Hematopoietic multipotent progenitor cell treated with erythropoietin and hydrocortisone succinate and interleukin-3 and kit ligand, for 4 days (in vitro differentiated cells): ENCODE data around the gene HUWE1.
"Not testable (repeated sequence)": the region's sequence is repeated elsewhere in the genome, so short reads cannot be mapped to it uniquely, and the experiment has no call there.

Experiments
- DNase-seq: peaks from one replicate; pipeline ENCODE4 v3.0.0-alpha.2; 2015

Gene HUWE1, protein sequence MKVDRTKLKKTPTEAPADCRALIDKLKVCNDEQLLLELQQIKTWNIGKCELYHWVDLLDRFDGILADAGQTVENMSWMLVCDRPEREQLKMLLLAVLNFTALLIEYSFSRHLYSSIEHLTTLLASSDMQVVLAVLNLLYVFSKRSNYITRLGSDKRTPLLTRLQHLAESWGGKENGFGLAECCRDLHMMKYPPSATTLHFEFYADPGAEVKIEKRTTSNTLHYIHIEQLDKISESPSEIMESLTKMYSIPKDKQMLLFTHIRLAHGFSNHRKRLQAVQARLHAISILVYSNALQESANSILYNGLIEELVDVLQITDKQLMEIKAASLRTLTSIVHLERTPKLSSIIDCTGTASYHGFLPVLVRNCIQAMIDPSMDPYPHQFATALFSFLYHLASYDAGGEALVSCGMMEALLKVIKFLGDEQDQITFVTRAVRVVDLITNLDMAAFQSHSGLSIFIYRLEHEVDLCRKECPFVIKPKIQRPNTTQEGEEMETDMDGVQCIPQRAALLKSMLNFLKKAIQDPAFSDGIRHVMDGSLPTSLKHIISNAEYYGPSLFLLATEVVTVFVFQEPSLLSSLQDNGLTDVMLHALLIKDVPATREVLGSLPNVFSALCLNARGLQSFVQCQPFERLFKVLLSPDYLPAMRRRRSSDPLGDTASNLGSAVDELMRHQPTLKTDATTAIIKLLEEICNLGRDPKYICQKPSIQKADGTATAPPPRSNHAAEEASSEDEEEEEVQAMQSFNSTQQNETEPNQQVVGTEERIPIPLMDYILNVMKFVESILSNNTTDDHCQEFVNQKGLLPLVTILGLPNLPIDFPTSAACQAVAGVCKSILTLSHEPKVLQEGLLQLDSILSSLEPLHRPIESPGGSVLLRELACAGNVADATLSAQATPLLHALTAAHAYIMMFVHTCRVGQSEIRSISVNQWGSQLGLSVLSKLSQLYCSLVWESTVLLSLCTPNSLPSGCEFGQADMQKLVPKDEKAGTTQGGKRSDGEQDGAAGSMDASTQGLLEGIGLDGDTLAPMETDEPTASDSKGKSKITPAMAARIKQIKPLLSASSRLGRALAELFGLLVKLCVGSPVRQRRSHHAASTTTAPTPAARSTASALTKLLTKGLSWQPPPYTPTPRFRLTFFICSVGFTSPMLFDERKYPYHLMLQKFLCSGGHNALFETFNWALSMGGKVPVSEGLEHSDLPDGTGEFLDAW (N-terminal part only)

DNA sequence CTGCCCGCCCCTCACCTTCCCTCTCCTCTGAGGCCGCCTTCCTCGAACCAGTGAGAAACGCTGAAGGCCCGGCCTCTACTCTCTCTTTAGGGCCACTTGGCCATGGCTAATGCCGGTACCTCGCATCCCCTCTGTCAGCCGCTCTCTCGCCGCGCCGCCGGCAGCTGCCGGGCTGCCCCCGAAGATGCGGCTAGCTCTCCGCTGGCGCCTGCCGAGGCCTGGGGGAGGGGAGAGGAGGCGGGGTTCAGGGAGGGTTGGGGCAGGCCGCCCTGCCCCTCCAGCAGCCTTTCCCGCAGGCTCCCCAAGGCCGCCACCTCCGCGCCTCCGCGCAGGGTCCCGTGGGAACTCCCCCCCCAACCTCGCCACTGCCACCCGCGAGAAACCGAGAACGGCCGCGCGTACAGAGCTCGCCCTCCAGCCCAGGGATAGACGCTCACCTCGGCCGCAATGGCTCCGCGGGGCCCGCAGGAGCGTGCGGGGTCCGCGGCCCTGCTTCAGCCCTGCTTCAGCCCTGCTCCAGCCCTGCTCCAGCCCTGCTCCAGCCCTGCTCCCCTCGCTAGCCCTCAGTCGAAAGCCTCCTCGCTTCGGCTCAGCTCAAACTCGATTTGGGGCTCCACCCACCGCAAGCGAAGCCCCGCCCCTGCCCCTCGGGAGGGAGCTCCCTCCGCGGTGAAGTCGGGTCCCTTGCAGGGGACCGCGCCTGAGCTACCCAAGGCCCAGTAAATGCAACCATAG lies at the start of gene HUWE1:
Gene HUWE1, minus strand, starts transcription at position 569 of the 735 bp plus-strand sequence. CDS start 32,612 bp downstream, outside the sequence.
- DNase-seq = peak; percentile 91

DNA sequence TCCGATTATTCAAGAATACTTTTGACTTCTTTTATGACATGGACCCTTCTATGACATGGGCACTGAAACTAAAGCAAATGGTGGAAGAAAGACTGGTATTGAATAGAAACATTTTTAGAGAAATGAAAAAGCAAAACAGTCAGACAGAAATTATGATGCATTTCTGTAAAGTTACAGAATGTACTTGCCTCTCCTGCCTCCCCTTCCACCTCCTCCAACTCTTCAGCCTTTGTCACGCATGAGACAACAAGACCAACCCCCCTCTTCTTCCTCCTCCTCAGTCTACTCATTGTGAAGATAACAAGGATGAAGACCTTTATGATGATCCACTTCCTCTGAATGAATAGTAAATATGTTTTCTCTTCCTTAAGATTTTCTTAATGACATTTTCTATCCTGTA lies 46.3 kb upstream of the HUWE1 start:
- no peak for DNase-seq

DNA sequence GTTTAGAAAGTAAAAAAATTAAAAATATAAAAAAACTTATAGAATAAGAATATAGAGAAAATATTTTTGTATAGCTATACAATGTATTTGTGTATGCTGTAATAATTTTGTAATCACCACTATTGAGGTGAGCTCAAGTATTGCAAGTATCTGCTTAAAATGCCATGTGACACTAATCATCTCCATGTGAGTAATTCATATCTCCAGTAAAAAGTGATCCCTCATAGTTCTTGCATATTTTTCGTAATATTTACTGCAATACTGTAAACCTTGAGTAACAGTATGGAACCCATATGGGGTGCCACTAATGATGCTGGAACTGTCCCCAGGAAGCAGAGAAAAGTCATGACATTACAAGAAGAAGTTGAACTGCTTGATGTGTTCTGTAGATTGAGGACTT lies 43.2 kb upstream of the HUWE1 start:
- no peak for DNase-seq

DNA sequence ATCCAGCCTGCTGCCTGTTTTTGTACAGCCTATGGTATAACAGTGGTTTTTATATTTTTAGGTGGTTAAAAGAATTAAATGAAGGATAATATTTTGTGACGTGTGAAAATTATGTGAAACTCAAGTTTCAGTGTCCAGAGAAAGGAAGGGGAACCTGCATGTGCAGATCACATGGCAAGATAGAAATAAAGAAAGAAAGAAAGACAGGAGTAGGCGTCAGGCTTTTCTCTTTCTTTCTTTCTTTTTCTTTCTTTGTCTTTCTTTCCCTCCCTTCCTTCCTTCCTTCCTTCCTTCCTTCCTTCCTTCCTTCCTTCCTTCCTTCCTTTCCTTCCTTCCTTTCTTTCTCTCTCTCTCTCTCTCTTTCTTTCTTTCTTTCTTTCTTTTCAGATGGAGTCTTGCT lies 42.0 kb upstream of the HUWE1 start:
- DNase-seq = no peak

DNA sequence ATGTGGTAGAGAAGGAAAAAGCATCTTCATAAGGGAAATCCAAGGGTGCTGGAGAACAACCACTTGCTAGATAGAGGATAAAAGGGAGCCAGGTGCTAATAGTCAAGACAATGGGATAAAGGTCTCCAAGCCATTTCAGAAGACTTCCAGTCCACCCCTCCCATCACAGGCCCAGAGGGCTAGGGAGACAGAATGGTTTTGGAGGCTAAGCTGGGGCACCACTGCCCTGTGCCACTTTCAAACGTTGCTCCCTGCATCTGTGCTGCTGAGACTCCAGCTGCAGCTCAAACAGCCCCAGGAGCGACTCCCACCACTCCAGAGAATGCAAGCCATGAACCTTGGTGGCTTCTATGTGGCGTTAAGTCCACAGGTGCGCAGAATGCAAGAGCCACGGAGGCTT lies 38.4 kb upstream of the HUWE1 start:
- DNase-seq = no peak

DNA sequence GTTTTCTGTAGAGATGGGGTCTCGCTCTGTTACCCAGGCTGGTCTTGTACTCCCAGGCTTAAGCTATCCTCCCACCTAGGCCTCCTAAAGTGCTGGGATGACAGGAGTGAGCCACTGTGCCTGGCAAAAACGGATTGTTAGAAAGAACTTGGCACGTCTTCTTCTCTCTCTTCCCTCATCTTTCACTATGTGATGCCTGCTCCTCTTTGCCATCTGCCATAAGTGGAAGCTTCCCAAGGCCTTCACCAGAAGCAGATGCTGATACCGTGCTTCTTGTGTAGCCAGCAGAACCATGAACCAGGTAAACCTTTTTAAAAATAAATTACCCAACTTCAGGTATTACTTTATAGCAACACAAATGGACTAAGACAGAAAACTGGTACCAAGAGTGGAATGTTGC lies 36.9 kb upstream of the HUWE1 start:
- DNase-seq = no peak

DNA sequence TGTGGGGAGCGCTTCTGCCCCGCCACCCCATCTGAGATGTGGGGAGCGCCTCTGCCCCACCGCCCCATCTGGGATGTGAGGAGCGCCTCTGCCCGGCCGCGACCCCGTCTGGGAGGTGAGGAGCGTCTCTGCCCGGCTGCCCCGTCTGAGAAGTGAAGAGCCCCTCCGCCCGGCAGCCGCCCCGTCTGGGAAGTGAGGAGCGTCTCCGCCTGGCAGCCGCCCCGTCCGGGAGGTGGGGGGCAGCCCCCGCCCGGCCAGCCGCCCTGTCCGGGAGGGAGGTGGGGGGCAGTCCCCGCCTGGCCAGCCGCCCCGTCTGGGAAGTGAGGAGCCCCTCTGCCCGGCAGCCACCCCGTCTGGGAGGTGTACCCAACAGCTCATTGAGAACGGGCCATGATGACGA lies 35.1 kb upstream of the HUWE1 start:
- DNase-seq = not testable (repeated sequence)

DNA sequence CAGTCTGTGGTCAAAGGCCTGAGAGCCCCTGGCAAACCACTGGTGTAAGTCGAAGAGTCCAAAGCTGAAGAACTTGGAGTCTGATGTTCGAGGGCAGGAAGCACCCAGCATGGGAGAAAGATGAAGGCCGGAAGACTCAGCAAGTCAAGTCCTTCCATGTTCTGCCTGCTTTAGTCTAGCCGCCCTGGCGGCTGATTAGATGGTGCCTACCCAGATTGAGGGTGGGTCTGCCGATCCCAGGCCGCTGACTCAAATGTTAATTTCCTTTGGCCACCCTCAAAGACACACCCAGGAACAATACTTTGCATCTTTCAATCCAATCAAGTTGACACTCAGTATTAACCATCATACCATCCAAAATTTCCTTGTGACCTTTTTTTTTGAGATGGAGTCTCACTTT lies 33.1 kb upstream of the HUWE1 start:
- not testable (repeated sequence) for DNase-seq

DNA sequence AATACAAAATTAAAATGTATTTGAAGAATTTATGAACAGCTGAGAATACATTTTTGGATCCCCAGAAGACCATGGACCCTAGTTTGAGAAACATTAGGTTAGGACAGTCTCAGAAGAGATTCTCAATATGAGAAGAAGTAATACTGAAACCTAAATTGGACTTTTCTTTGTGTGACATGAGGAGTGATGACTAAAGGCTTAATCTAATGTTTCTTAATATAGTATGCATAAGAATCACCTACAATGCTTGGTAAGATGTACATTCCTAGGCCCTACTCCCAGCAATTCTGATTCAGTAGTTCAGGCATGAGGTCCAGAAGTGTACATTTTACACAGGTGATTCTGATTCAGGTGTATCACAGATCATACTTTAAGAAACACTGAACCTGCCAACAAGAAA lies 31.6 kb upstream of the HUWE1 start:
- no peak for DNase-seq

DNA sequence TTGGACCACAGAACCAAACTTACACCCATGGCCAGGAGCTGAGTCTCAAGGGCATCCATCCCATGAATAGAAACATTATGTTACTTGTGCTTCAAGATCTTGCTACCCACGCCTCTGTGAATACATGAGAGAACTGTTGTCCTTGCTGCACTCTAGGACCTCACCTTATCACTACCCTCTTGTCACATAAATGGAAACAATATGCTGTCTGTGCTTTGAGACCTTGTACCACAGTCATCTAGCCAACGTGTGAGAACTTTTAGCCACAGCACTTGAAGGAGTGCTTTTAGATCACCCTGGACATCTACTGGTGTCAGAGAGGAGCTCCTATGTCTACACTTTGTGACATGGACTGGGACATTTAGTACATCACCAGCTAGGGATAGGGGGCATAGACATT lies 30.7 kb upstream of the HUWE1 start:
- no peak for DNase-seq

DNA sequence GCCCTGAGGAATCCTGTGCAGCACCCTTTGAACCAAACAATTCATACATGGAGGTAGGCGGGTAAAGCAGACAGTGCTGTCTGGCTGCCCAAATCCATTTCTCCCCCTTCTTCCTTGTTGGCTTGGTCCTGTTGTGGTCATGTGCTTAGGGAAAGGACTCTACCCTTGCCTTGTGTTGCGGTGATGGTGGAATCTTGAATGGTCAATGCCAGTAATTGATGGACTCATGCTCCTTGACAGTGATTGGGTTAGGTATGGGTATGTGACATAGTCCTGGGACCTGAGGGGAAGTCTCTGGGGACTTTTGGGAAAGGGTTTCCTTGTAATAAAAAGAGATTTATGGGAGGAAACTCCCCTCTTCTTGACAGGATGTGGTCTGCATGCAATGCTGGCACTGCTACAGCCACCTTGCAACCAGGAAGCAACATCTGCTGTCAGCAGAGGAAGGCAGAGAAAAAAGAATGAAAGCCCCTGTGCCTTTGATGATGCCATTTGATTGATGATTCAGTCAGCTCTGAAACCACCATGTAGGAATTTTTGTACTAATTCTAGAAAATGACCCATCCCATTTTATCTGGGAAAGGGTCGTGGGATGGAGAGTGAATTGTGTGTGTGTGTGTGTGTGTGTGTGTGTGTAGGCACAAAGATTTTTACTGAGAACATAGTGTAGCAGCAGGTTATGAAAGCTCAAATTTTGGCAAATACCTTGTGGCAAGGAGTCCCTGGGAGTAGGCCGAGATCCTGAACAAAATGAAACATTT lies 30.0 kb upstream of the HUWE1 start:
- peak; percentile 53 for DNase-seq

DNA sequence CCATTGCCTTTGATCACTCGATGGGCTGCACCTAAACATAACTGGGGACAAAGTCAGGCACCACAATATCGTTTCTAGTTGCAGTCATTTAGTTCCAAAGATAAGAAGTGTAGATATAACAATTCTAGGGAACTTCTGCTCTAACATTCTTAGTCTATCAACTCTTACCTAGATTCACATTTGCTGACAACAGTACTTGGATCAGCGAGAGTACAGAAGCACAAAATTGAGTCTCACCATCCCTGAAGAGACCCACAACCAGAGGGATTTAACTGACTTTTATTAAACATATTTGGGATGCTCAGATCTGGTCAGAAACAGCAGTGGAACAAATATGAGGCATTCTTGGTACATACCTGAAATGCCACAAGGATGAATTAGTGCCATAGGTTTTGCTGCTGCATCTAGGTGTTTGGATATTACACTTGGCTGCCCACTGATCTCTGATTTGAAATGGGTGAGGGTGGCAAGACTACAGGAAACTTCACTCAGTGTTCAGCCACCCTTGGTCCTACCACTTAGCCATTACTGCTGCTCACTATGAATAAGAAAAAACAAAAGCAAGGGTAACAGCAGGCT lies 28.9 kb upstream of the HUWE1 start:
- no peak for DNase-seq

DNA sequence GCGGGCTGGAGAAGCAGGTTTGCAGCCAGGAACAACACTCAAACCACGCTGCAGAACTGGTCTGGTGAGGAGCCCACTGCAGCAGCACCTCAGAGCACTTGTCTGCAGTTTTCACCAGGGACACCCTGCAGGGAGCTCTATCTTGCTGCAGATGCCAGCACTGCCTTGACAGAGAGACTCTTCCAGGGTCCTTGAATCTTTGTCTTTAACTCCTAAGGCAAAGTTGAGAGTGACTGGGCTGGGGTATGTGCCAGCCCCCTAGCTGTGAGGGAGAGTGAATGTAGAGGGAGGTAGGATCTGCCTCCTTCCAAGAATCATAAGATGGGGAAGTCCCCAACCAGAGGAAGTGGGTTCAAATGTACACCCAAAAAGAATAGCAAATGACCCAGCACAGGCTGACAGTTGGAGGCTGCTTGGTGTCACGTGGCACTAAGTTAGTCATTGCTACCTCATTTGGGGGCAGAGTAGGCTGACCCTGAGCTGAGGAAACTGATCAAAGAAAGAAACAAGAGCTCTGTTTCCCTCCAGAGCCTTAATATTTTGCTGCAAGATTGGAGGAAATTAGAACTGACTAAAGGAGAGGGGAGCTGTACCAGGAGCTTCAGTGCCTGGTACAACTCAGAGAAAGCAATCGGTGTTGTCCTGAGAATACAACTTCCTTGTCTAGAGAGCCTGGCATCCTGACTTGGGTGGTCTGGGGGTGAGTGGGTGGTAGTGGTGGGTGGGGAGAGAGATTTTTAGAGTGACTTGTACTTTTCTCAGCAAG lies 28.2 kb upstream of the HUWE1 start:
- peak; percentile 74 for DNase-seq

DNA sequence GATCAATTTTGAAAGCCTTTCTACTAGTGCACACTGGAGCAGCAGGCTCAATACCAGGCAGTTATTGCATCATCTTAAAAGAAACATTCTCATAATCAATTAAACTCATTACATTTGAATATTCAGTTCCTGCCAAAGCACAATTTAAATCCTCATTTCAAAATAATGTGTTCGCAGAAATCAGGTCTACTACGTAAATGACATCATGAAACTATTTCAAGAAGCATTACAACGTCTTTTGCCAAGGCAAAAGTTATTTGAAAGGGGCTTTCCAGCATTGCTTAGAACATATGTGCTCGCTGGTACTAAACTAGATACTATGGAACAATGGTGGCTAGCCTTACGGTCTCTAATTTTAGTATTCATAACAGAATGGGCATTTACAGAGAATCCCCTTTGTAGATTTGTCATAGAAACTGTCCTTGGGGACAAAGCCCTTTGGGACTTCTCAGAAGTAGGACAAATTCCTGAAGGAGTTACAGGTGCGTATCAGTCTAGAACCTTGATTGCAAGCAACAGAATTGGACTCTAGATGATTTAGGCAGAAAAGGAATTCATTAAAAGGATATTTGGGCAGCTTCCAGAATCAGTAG lies 27.6 kb upstream of the HUWE1 start:
- DNase-seq = peak; percentile 3

DNA sequence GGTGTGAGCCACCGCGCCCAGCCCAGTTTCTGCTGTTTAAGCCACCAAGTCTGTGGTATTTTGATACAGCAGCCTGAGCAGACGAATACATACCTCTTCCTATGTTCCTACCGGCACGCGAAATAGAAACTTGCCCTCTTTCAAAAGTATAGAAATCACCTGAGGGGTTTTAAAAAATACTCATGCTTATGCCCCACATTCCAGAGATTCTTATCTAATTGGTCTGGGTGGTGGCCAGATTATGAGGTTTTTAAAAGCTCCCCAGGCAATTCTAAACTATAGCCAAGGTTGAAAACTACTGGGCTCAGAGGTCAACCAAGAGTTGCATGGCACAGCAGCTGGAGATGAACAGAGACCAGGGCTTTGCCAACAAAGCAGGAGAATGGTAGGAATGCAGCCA lies 24.9 kb upstream of the HUWE1 start:
- no peak for DNase-seq

DNA sequence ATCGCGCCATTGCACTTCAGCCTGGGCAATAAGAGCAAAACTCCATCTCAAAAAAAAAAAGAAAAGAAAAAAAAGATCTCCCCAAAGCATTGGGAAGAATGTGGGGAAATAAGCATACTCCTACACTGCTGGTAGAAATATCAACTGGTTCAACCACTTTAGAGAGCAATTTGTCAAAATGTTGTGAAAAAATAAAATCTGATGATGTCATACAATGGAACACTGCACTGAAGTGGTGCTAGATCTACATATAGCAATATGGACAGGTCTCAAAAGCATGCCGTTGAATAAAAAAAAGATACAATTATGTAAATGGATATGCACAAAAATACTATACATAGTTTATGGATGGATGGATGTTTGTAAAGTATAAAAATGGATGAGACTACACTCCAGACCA lies 18.3 kb upstream of the HUWE1 start:
- DNase-seq = no peak

DNA sequence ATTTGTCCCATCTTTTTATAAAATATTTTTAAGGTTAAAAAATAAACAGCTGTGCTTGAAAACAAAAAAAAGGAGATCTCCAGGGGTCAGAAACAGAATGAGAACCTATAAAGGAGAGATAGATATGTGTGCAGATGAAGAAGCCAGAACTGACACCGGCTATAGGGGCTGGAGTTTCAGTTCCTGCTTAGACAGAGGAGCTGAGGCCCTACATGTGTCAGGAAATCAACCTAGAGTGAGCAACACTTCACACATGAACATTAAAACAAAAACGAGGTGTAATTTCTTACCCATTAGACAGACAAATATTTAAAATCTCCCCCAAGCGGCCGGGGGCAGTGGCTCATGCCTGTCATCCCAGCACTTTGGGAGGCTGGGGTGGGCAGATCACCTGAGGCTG lies 17.8 kb upstream of the HUWE1 start:
- no peak for DNase-seq

DNA sequence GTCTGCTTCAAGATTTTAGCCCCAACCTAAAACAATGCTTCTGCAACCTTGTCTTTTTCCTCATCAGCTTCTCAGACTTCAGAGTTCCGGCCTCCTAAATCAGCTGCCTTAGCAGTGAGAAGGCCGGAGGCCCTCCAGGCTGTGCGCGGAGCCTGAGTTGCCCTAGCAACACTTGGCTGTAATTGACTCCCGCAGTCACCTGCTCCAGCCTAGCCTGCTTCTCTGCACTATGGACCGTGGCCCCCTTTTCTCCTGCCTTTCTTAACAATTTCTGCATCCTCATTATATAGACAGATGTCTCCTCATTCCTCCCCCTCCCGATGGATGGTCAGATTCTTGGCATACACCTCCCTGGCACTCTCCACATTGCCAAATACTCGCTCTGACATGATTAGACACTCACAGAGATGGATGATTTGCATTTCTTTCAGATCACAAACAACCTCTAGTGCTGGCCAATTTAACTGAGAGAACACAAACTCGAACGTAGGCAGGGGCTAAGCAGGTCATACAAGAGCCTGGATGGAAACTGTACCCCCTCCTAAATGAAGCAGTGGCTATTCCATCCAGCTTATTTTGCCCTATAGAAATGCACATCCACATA lies 9.5 kb upstream of the HUWE1 start:
- no peak for DNase-seq

DNA sequence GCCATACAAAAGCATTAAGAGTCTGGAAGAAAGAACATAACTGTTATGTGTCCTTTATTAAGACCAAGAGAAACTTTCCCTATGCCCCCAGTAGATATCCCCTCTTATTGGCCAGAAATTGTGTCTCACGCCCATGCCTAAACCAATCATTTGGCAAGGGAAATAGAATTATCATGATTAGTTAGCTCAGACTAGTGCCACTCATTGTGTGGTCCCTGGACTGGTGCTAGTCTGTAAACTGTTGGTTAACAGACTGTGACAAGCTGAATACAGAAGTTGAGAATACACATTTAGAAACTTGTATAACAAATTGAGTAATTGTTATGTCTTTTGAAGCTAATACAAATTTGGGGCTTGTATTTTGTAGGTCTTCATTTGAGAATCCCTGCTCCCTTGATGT lies 8.1 kb upstream of the HUWE1 start:
- no peak for DNase-seq

DNA sequence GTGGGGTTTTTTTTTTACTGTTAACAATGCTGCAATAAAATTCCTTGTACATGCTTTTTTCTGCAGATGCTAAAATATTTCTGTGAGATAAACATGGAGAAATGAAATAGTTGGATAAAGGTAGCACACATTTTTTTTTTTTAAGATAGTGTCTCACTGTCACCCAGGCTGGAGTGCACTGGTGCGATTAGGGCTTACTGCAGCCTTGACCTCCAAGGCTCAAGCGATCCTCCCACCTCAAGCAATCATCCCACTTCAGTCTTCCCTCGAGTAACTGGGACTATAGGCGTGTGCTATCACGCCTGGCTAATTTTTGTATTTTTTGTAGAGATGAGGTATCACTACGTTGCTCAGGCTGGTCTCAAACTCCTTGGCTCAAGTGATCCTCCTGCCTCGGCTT lies 1.8 kb upstream of the HUWE1 start:
- no peak for DNase-seq
